Measurements from ENCODE around the gene CYYR1. TPM values are rescaled to one million over a fixed set of nuclear protein-coding genes. Genes with fewer than 3 reads are reported as not detected.

Gene CYYR1
- total RNA-seq, 1 experiment from 2014 or later, result 0.05 TPM

DNA sequence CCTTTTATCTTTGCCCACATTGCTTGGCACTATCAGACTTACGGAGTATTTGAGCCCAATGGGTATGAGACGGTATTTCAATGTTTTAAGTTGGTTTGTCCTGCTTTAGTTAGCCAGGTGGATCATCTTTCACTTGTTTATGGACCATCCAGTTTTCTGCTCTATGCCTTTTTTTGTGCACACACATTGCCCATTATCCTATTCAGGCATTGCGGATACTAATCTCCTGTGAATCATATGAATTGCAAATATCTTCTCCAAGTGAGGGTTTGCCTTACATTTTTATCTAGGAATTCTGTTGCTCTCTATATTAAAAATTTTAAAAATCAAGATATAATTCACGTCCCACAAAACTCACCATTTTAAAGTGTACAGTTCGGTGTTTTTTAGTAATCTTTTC is 14.0 kb downstream of the CYYR1 start:
- in situ Hi-C loops (cut with HindIII; ENCODE audit: low pct_unique_long_range_greater_than_20kb, low sequenced_read_pairs), result no loop called here
- DNase-seq (ENCODE audit: low read depth, low spot score), result no peak

DNA sequence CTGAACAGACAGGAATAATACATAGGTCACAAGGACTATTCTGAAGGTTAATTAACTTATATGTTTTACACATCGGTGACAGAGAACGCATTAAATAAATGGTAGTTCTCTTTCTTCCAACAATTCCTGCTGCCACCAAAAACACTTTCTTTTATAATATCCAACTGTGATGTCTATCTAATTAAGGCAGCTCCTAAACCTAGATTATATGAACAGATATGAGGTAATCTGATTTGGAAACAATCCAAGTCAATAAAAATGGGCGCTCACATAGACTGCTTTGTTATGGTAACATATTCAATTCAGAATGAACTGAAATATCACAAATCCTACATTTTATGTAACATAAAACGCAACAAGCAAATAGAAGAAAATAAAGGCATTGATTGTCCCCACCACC is 16.0 kb downstream of the CYYR1 start:
- DNase-seq (ENCODE audit: low read depth, low spot score), result no peak
- in situ Hi-C loops (cut with HindIII; ENCODE audit: low pct_unique_long_range_greater_than_20kb, low sequenced_read_pairs), result no loop called here

DNA sequence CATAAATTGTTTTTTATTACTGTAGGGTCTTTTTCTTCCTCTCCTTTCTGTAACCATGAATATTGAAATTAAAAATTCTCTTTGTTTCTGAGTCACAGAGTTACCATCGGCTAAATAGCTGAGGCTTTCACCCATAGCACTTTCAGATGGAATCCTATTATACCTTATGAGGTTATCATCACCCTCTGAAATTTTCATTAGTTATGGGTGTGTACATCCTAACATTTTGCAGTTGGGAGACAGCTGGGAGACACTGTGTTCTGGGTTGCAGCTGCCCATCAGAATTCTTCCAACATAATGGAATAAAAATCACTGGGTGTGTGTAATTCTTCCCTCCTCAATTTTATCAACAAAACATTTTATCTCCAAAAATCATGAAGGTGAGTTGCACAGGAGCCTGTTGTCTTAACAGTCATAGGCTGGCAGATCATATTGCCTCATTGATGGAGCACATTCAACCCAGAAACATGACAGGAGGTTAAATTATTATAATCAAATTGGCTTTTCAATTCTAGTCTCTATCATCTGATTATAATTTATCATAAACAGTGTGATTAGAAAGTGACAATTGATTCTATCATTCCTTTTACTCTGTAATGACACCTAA is 17.4 kb downstream of the CYYR1 start:
- in situ Hi-C loops (cut with HindIII; ENCODE audit: low pct_unique_long_range_greater_than_20kb, low sequenced_read_pairs), result no loop called here
- no peak for DNase-seq (ENCODE audit: low read depth, low spot score)

DNA sequence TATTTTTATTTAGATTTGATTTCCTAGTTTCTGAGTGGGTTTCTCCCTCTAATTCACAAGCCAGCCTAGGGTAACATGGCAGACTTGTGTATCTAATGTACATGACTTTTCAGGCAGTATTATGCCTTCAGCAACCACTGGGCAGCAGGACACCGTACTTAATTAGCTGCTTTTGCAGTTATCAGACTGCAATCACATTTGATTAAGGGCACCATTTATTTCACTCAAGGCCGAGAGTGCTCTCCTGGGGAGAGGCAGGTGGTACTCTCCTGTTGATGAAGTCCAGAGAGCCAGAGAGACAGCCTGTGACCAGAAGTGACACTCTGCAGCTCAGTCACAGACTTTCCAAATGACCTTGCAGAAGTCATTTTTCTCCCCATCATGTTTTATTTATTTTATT is 18.7 kb downstream of the CYYR1 start:
- no peak for DNase-seq (ENCODE audit: low read depth, low spot score)
- in situ Hi-C loops (cut with HindIII; ENCODE audit: low pct_unique_long_range_greater_than_20kb, low sequenced_read_pairs), result no loop called here

DNA sequence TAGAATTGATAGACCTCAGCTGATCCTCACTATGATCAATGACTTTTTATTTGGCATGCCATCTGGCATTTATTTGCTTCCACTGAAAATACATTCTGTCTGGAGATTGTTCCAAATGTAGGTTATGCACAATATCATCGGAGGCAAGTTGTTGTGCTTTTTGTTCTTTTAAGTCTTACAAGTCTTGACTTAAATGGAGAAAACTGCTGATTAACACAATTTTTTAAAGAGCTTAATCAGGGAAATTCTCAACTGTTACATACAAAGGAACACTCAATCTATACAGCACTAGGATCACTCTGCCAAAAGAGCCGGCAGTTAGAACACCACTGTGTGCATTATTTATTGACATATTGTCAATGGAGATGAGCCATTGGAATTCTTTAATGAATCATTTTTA is 19.2 kb downstream of the CYYR1 start:
- in situ Hi-C loops (cut with HindIII; ENCODE audit: low pct_unique_long_range_greater_than_20kb, low sequenced_read_pairs), result no loop called here

DNA sequence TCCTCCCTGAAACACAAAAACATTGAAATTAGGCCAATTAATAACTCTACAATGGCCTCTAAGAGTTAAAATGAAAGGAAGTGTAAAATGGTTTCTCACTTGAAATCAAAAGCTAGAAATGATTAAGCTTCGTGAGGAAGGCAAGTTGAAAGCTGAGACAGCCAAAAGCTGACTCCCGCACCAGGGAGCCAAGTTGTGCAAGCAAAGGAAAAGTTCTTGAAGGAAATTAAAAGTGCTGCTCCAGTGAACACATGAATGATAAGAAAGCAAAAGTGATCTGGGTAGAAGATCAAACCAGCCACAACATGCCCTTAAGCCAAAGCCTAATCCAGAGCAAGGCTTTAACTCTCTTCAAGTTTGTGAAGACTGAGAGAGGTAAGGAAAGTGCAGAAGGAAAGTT is 22.8 kb downstream of the CYYR1 start:
- in situ Hi-C loops (cut with HindIII; ENCODE audit: low pct_unique_long_range_greater_than_20kb, low sequenced_read_pairs), result no loop called here
- no peak for DNase-seq (ENCODE audit: low read depth, low spot score)

More for the DNA sequence above, 19.2 kb downstream of the CYYR1 start:
- DNase-seq (ENCODE audit: low read depth, low spot score), result no peak

DNA sequence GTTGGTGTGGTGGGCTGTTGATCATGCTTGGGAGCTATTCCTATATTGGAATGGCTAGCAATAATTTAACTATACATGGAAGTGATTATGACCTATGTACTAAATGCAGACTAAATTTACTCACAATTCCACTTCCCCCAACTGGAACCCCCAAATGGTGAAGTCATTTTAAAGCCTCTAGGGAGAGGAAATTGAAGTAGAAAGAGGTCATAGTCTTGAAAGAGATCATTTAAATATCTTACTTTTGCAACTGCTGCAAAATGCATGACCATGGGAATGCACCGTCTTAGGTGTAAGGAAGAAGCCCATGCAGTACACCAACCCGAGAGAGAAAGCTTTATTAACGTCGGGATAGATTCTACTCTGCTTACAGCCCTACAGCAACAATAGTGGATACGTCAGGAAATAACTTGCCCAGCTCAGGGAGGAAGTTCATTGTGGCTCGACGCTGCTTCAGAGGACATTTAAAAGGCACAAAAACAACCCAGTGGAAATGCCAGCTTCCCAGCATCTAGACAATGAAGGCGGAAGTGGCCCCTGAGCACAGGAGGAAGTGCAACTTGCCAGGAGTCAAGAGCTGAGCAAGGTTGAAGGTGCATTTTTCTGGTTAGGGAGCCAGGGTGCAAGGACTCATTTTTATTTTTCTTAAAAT is 26.5 kb downstream of the CYYR1 start:
- in situ Hi-C loops (cut with HindIII; ENCODE audit: low pct_unique_long_range_greater_than_20kb, low sequenced_read_pairs), result no loop called here

DNA sequence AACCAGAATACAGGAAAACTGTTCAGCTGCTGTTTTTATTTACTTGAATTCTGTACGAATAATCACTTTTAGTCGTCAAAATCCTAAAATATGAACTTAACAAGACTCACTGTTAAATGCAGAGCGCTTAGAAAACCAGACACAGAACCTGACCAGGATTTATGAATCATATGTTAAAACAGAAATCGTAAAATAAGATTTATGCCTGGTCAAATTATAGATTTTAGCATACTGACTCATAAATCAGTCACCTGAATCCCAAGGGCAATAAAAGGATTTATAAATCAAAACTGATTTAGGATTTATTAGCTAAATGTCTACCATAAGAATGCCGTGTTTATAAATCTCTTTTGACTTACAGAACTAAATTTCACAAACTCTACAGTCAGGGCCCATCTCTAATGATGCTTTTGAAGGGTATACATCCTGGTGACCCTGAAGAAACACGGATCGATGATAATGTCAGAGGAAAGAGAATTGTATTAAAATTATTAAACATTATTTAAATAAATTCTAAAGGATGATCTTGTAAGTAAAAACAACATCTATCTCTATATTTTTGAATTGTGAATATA is 28.8 kb downstream of the CYYR1 start:
- no peak for DNase-seq (ENCODE audit: low read depth, low spot score)
- in situ Hi-C loops (cut with HindIII; ENCODE audit: low pct_unique_long_range_greater_than_20kb, low sequenced_read_pairs), result no loop called here

More for the DNA sequence above, 26.5 kb downstream of the CYYR1 start:
- DNase-seq (ENCODE audit: low read depth, low spot score), result no peak

DNA sequence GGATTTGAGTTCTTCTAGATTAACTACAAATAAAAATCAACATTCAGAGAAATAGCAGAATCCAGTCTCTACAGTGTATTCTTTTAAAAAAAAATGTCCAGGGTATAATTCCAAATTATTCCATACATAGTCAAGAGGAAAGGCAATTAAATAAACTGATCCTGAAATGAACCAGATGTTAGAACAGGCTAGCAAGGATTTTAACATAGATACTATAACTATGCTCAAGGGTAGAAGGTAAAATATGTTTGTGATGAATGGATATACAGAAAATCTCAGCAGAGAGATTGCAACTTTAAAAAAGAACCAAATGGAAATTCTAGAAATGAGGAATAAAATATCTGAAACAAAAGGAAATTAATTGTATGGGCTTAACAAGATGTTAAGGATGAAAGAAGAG is 32.4 kb downstream of the CYYR1 start:
- no peak for DNase-seq (ENCODE audit: low read depth, low spot score)
- in situ Hi-C loops (cut with HindIII; ENCODE audit: low pct_unique_long_range_greater_than_20kb, low sequenced_read_pairs), result no loop called here

DNA sequence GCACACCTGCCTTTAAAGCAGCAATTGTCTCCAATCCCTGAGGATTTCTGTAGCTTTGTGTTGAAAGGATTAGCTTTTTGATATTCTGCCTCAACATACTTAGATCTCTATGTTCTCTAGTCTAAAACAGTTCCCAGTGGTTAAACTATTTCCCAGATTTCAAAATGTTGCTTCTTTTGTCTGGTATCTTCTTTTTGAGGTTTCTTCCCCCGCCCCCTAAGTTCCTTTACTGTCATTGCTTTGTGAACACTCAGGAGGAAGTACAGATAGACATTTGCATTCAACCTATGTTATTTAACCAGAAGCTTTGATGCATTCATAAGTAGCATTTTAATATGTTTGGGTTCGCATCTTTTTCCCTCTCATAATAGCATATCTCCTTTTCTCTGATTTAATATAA is 33.5 kb downstream of the CYYR1 start:
- DNase-seq (ENCODE audit: low read depth, low spot score), result no peak
- in situ Hi-C loops (cut with HindIII; ENCODE audit: low pct_unique_long_range_greater_than_20kb, low sequenced_read_pairs), result no loop called here

DNA sequence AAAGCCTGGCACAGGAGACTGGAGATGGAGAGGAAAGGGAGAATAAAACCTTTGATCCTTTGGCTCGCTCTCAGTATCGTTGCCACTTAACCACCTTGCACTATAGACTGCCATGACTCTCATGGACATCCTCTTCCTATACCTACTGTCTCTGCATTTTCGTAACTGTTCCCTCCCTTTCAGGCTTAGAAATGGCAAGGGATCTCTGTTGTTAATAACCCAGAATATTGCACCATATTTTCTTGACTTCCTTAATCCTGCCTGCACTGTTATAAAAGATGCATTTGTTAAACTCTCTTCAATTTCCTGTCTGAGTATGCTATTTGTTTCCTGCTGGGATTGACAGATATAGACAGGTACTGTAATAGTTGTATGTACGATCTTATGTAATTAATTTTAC is 38.6 kb downstream of the CYYR1 start:
- in situ Hi-C loops (cut with HindIII; ENCODE audit: low pct_unique_long_range_greater_than_20kb, low sequenced_read_pairs), result no loop called here
- no peak for DNase-seq (ENCODE audit: low read depth, low spot score)

DNA sequence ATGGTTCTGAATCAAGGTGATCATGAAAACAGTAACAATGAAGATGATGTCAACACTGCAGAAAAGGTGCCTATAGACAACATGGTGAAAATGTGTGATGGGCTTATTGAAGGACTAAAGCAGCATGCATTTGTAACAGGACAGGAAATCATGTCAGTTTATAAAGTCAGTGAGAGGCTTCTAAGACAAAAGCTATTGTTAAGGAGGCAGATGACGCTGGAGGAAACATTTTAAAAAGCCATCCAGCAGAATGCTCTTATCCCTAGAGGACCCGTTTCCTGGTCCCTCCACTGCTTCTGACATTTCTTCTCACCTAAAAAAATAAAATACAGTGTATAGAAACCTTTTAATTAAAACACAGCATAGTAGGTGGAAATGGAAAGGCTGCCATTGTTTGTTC is 40.9 kb downstream of the CYYR1 start:
- in situ Hi-C loops (cut with HindIII; ENCODE audit: low pct_unique_long_range_greater_than_20kb, low sequenced_read_pairs), result no loop called here
- DNase-seq (ENCODE audit: low read depth, low spot score), result no peak

DNA sequence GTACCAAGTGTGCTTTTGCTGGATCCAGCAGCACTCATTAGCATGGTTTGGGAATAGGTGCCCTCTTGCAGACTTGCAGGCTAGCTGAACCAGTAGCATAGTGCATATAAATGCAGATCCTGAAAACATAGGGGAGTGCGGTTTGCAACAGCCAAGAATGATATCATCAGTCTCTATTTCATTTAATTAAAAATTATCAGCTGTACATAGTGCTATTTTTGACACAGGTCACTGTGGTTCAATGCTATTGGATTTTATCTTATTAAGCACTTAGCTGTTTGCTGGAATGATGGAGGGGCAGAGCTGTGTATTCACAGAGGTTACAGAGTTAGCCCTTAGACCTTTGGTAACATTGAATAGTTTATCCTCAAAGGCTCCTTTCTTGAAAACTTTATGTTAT is 43.6 kb downstream of the CYYR1 start:
- in situ Hi-C loops (cut with HindIII; ENCODE audit: low pct_unique_long_range_greater_than_20kb, low sequenced_read_pairs), result no loop called here

DNA sequence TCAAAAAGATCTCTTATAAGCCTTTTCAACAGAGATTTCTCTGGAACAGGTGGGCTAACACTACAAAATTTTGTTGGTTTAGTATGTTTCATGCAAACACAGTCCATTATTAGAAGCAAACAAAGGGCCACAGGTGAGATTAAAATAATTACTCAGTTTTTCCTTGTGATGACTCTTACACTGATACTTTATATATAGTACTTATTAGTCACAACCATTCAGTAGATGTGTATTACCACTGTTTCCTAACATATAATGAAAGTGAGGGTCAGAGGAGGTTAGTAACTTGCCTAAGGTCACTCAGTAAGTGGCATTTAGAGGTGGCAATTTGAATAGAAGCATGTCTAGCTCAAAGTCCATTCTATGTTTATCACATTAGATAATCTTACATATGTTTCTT is 44.2 kb downstream of the CYYR1 start:
- no peak for DNase-seq (ENCODE audit: low read depth, low spot score)
- in situ Hi-C loops (cut with HindIII; ENCODE audit: low pct_unique_long_range_greater_than_20kb, low sequenced_read_pairs), result no loop called here

More for the DNA sequence above, 43.6 kb downstream of the CYYR1 start:
- DNase-seq (ENCODE audit: low read depth, low spot score), result no peak

DNA sequence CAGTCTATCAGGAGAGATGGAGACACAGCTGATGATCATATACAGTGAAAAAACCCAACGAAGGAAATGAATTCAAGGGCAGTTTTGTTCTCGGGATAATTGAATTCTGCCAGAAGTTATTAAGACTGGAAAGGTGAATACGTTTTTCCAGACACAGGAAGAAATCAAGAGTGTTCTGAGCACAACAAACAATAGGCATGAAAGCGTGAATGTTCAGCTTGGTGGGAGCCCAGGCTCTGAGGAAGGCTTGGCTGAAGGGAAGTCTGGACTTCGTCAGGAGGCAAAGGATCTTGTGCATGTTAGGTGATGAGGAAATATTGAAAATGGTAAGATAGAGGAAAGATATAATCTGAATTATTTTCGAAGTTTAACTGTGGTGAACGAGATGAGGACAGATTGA is 50.4 kb downstream of the CYYR1 start:
- no peak for DNase-seq (ENCODE audit: low read depth, low spot score)
- in situ Hi-C loops (cut with HindIII; ENCODE audit: low pct_unique_long_range_greater_than_20kb, low sequenced_read_pairs), result no loop called here

DNA sequence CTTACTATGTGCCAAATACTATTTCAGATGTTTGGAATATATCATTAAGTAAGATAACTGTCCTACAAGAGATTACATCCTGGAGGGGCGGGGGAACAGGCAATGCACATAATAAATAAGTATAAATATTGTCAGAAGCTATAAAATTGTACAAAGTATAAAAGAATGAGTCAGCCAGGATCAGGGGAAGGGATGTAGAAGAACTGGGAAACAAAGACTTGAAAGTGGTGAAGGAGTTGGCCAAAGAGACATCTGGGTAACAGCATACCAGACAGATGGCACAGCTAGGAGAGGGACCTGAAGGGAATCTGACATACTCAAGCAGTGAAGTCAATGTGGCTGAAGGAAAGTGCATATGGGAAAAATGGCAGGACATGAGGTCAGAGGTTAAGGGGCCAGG is 53.9 kb downstream of the CYYR1 start:
- in situ Hi-C loops (cut with HindIII; ENCODE audit: low pct_unique_long_range_greater_than_20kb, low sequenced_read_pairs), result no loop called here
- no peak for DNase-seq (ENCODE audit: low read depth, low spot score)

DNA sequence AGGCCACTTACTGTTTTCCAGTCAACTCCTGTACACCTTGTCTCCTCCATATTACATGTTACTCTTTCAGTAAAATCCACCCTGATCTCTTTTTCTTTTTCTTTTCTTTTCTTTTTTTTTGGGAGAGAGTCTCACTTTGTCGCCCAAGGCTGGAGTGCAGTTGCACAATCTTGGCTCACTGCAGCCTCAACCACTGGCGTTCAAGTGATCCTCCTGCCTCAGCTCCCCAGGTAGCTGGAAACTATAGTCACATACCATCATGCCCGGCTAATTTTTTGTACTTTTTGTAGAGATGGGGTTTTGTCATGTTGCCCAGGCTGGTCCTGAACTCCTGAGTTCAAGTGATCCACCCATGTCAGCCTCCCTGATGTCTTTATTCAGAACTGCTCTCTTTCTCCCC is 57.8 kb downstream of the CYYR1 start:
- in situ Hi-C loops (cut with HindIII; ENCODE audit: low pct_unique_long_range_greater_than_20kb, low sequenced_read_pairs), result no loop called here

DNA sequence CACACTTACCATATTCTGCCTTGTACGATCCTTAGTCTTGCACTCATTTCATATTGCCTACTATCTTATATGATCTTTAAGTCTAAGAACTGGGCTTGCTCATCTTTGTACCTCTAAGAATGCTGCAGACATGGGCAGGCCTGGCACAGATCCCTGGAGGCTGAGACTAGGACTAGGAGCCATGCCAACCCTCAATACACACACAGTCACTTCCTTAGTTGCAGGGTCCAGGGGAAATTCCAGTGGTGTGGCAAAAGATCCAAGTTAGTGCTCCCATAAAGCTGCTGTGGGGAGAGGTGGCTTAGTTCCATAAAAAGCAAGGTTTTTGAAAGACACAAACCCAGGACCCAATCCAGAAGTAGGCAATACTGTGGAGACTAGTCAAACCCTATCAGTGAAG is 59.9 kb downstream of the CYYR1 start:
- DNase-seq (ENCODE audit: low read depth, low spot score), result no peak
- in situ Hi-C loops (cut with HindIII; ENCODE audit: low pct_unique_long_range_greater_than_20kb, low sequenced_read_pairs), result no loop called here

More for the DNA sequence above, 57.8 kb downstream of the CYYR1 start:
- no peak for DNase-seq (ENCODE audit: low read depth, low spot score)

DNA sequence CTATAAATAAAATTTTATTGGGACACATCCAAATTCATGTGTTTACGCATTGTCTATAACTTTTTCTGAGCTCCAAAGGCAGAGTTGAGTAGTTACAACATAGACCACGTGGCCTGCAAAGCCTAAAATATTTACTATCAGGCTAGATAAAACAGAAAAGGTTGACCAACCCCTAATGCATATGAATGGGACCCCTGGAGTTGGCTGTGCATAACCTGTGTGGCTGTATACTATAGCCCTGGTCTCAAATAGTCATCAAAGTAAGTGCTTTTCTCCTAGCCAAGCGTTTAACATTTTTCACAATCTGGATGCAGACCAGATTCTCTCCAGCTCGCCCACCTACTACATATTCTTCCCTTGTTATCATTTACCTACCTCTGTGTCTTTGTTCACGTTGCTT is 60.4 kb downstream of the CYYR1 start:
- no peak for DNase-seq (ENCODE audit: low read depth, low spot score)
- in situ Hi-C loops (cut with HindIII; ENCODE audit: low pct_unique_long_range_greater_than_20kb, low sequenced_read_pairs), result no loop called here

All from SK-MEL-5 (cell line).